Gastrocnemius medialis (tissue), 4 donors: ENCODE data around the gene CYTH3. TPM values are rescaled to one million over a fixed set of nuclear protein-coding genes. Genes with fewer than 3 reads are reported as not detected.

ENCODE experiments used
- ATAC-seq, 2 donors: fragments of 150-250 bp; one replicate each; pipeline ENCODE4 v1.9.1; 2016
- DNase-seq, 2 donors: peaks; one replicate each; pipeline ENCODE4 v3.0.0-alpha.2; 2019
- H3K27ac ChIP-seq, 4 donors: fragments of 200-600 bp; sonication (generic); 1 replicate in 1 of 4; 2 replicates in 3 of 4; pipeline ENCODE4 v1.5.1; 2016 to 2018; ENCODE audit warnings: mild to moderate bottlenecking in 2 of 4, moderate library complexity in 1 of 4
- H3K27me3 ChIP-seq, 3 donors: fragments of 200-600 bp; sonication (generic) in 2 of 3; 1 replicate in 1 of 3; 2 replicates in 2 of 3; pipeline versions ENCODE4 v1.5.1 to v1.6.0; 2016 to 2019; ENCODE audit warnings: mild to moderate bottlenecking in 1 of 3, moderate library complexity in 1 of 3
- H3K36me3 ChIP-seq, 2 donors: fragments of 200-600 bp; sonication (generic) in 1 of 2; one replicate each; pipeline ENCODE4 v1.5.1; 2017 to 2018
- H3K4me1 ChIP-seq, 2 donors: fragments of 200-600 bp; sonication (generic) in 1 of 2; one replicate each; pipeline ENCODE4 v1.5.1; 2016 to 2017; ENCODE audit warnings: mild to moderate bottlenecking in 2 of 2
- H3K4me3 ChIP-seq, 4 donors: fragments of 200-600 bp; sonication (generic) in 3 of 4; 1 replicate in 1 of 4; 2 replicates in 3 of 4; pipeline ENCODE4 v1.5.1; 2016 to 2019; ENCODE audit warnings: mild to moderate bottlenecking in 2 of 4
- H3K9me3 ChIP-seq, 3 donors: fragments of 200-600 bp; sonication (generic) in 2 of 3; 1 replicate in 1 of 3; 2 replicates in 2 of 3; pipeline ENCODE4 v1.5.1; 2016 to 2019
- POLR2A ChIP-seq, 2 donors: fragments of 450-650 bp; IDR thresholded peaks; one replicate each; pipeline ENCODE4 v1.6.1; 2017; ENCODE audit warnings: antibody characterized with exemption in 2 of 2, mild to moderate bottlenecking in 2 of 2, moderate library complexity in 2 of 2
- in situ Hi-C, 4 donors: fragments of 200-750 bp; cut with MboI; loops; one replicate each; pipeline versions ENCODE4 v1.15.0 to v1.8.0; 2017; ENCODE audit warnings: low sequenced_read_pairs in 4 of 4
- intact Hi-C: fragments of 100-400 bp; cut with DNase I; formaldehyde crosslinking; loops from one replicate; pipeline ENCODE4 v1.15.1; 2023; ENCODE audit warnings: low total_unique reads
- total RNA-seq, 4 donors: library from RNA; depleted of rRNA; stranded (reverse); fragments of >200 nt; gene quantifications; one replicate each; pipeline versions ENCODE4 v1.1.0 to v1.2.3, GENCODE V29; 2016
- TF ChIP-seq, protein P1 (sequence below), 5 experiments: fragments of 450-650 bp in 3 of 5; fragments of 200-600 bp in 2 of 5; sonication (generic) in 2 of 5; IDR thresholded peaks in 4 of 5; conservative IDR thresholded peaks in 1 of 5; 1 replicate in 4 of 5; 2 replicates in 1 of 5; pipeline ENCODE4 v1.5.1; 2016 to 2019; ENCODE audit warnings: antibody characterized with exemption in 5 of 5, mild to moderate bottlenecking in 3 of 5, moderate library complexity in 3 of 5

The CYTH3 gene
- total RNA-seq, 4 donors from 2014 or later, result 14.3 to 20.2 (median 16.7) TPM

GRCh38 chr7:6261699-6262098 is 10.7 kb downstream of the CYTH3 start:
- intact Hi-C loops (no loop called here), in situ Hi-C loops (no loop called here)
- no peak for TF ChIP-seq POLR2A (IDR thresholded peaks at IDR 0.05)
- TF ChIP-seq, protein P1, sequence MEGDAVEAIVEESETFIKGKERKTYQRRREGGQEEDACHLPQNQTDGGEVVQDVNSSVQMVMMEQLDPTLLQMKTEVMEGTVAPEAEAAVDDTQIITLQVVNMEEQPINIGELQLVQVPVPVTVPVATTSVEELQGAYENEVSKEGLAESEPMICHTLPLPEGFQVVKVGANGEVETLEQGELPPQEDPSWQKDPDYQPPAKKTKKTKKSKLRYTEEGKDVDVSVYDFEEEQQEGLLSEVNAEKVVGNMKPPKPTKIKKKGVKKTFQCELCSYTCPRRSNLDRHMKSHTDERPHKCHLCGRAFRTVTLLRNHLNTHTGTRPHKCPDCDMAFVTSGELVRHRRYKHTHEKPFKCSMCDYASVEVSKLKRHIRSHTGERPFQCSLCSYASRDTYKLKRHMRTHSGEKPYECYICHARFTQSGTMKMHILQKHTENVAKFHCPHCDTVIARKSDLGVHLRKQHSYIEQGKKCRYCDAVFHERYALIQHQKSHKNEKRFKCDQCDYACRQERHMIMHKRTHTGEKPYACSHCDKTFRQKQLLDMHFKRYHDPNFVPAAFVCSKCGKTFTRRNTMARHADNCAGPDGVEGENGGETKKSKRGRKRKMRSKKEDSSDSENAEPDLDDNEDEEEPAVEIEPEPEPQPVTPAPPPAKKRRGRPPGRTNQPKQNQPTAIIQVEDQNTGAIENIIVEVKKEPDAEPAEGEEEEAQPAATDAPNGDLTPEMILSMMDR (IDR thresholded peaks at IDR 0.05 in 4 of 5, conservative IDR thresholded peaks at IDR 0.05 in 1 of 5), result no peak
- no peaks in the 10 kb centered on the region for H3K27me3 ChIP-seq
- H3K4me3 ChIP-seq, result no peak overlapping the region
- H3K36me3 ChIP-seq, result no peaks in the 10 kb centered on the region
- peaks cover 33 to 50% of the 10 kb centered on the region in 2 donors for H3K4me1 ChIP-seq
- peak overlapping the region in 2 of 4 donors; percentile 32 to 58 for H3K27ac ChIP-seq
- ATAC-seq, result no peak
- no peaks in the 10 kb centered on the region for H3K9me3 ChIP-seq
- no peak for DNase-seq

GRCh38 chr7:6260291-6261187 is 11.9 kb downstream of the CYTH3 start:
- DNase-seq (no peak), ATAC-seq (no peak)
- H3K4me3 ChIP-seq, result no peak overlapping the region
- intact Hi-C loops, result no loop called here
- H3K4me1 ChIP-seq, result peaks cover 31 to 55% of the 10 kb centered on the region in 2 donors
- H3K27ac ChIP-seq, result peak overlapping the region; percentile 32 to 64 (median 60)
- H3K36me3 ChIP-seq, result no peaks in the 10 kb centered on the region
- no peaks in the 10 kb centered on the region for H3K27me3 ChIP-seq
- H3K9me3 ChIP-seq, result no peaks in the 10 kb centered on the region
- no peak for TF ChIP-seq POLR2A (IDR thresholded peaks at IDR 0.05)
- TF ChIP-seq, protein P1 (IDR thresholded peaks at IDR 0.05 in 4 of 5, conservative IDR thresholded peaks at IDR 0.05 in 1 of 5), result no peak
- in situ Hi-C loops, result no loop called here

- Histone ChIP-seq H3K4me3 (no peak overlapping the region), H3K27me3 (no peaks in the 10 kb centered on the region), H3K4me1 (peaks cover 36 to 55% of the 10 kb centered on the region in 2 donors), H3K36me3 (no peaks in the 10 kb centered on the region), H3K27ac (peak overlapping the region; percentile 42 to 62 (median 52)), H3K9me3 (no peaks in the 10 kb centered on the region)
- no peak for DNase-seq
- TF ChIP-seq POLR2A (IDR thresholded peaks at IDR 0.05), result no peak
- TF ChIP-seq, protein P1 (IDR thresholded peaks at IDR 0.05 in 4 of 5, conservative IDR thresholded peaks at IDR 0.05 in 1 of 5), result no peak
- ATAC-seq, result no peak
- intact Hi-C loops, result no loop called here
- in situ Hi-C loops, result no loop called here
Measured at GRCh38 chr7:6259257-6259656, 13.2 kb downstream of the CYTH3 start.

- peak; percentile 49 for ATAC-seq
Measured at GRCh38 chr7:6258440-6259182, 13.8 kb downstream of the CYTH3 start.

More at GRCh38 chr7:6258440-6259182, 13.8 kb downstream of the CYTH3 start:
- Histone ChIP-seq H3K9me3 (no peaks in the 10 kb centered on the region), H3K4me3 (no peak overlapping the region), H3K4me1 (peaks cover 36 to 55% of the 10 kb centered on the region in 2 donors), H3K27ac (peak overlapping the region; percentile 42 to 62 (median 56)), H3K27me3 (no peaks in the 10 kb centered on the region), H3K36me3 (no peaks in the 10 kb centered on the region)
- intact Hi-C loops, result no loop called here
- in situ Hi-C loops, result no loop called here
- TF ChIP-seq, protein P1 (IDR thresholded peaks at IDR 0.05 in 4 of 5, conservative IDR thresholded peaks at IDR 0.05 in 1 of 5), result no peak
- no peak for TF ChIP-seq POLR2A (IDR thresholded peaks at IDR 0.05)
- DNase-seq, result no peak
